ENCODE measurements around the gene RPTN. TPM values are rescaled to one million over a fixed set of nuclear protein-coding genes. Genes with fewer than 3 reads are reported as not detected.
"Not testable (repeated sequence)": the region's sequence is repeated elsewhere in the genome, so short reads cannot be mapped to it uniquely, and the experiment has no call there.

Gene RPTN
- polyA plus RNA-seq, 1 experiment: not detected

GRCh38 chr1:152153996-152154395 is 5.0 kb downstream of the RPTN start:
- H3K27me3 ChIP-seq (ENCODE audit: control insufficient read depth, insufficient read depth, low read length): no peaks in the 10 kb centered on the region
- ChIA-PET CTCF (no interaction called here), POLR2A (no interaction called here)
- H3K27ac ChIP-seq (ENCODE audit: low read depth, low read length): no peak overlapping the region
- H3K9me3 ChIP-seq (ENCODE audit: control insufficient read depth, insufficient read depth, low read length): no peaks in the 10 kb centered on the region
- no peak for TF ChIP-seq CTCF (IDR thresholded peaks at IDR 0.05; ENCODE audit: low read depth, low read length)
- no peak overlapping the region for H3K4me3 ChIP-seq (ENCODE audit: low read depth, low read length)
- DNase-seq (ENCODE audit: low read depth, low spot score): no peak

- DNase-seq (ENCODE audit: low read depth, low spot score): no peak
- Histone ChIP-seq H3K27ac (ENCODE audit: low read depth, low read length) (no peak overlapping the region), H3K9me3 (ENCODE audit: control insufficient read depth, insufficient read depth, low read length) (peaks cover 8% of the 10 kb centered on the region), H3K4me3 (ENCODE audit: low read depth, low read length) (no peak overlapping the region), H3K27me3 (ENCODE audit: control insufficient read depth, insufficient read depth, low read length) (no peaks in the 10 kb centered on the region)
- CTCF ChIA-PET: interaction anchor here (1.0 to 2.8 kb wide), 3 partner anchors 10 to 37 kb away, joined by 3 to 8 read pairs (median 3); no protein-coding TSS in a partner anchor
- TF ChIP-seq CTCF (IDR thresholded peaks at IDR 0.05; ENCODE audit: low read depth, low read length): no peak
- POLR2A ChIA-PET: no interaction called here
Observed at GRCh38 chr1:152151646-152152045, 7.4 kb downstream of the RPTN start.

GRCh38 chr1:152148981-152149380 is 10.0 kb downstream of the RPTN start:
- H3K4me3 ChIP-seq (ENCODE audit: low read depth, low read length): no peak overlapping the region
- peaks cover 2% of the 10 kb centered on the region for H3K27me3 ChIP-seq (ENCODE audit: control insufficient read depth, insufficient read depth, low read length)

GRCh38 chr1:152148051-152148450 is 11.0 kb downstream of the RPTN start:
- no peak overlapping the region for H3K4me3 ChIP-seq (ENCODE audit: low read depth, low read length)
- ChIA-PET POLR2A (no interaction called here), CTCF (no interaction called here)
- no peak overlapping the region for H3K27ac ChIP-seq (ENCODE audit: low read depth, low read length)
- DNase-seq (ENCODE audit: low read depth, low spot score): no peak
- peaks cover 2% of the 10 kb centered on the region for H3K27me3 ChIP-seq (ENCODE audit: control insufficient read depth, insufficient read depth, low read length)
- H3K9me3 ChIP-seq (ENCODE audit: control insufficient read depth, insufficient read depth, low read length): peaks cover 8% of the 10 kb centered on the region
- no peak for TF ChIP-seq CTCF (IDR thresholded peaks at IDR 0.05; ENCODE audit: low read depth, low read length)

More at GRCh38 chr1:152148981-152149380, 10.0 kb downstream of the RPTN start:
- DNase-seq (ENCODE audit: low read depth, low spot score): no peak
- H3K27ac ChIP-seq (ENCODE audit: low read depth, low read length): no peak overlapping the region
- POLR2A ChIA-PET: no interaction called here
- CTCF ChIA-PET: no interaction called here
- peaks cover 8% of the 10 kb centered on the region for H3K9me3 ChIP-seq (ENCODE audit: control insufficient read depth, insufficient read depth, low read length)
- no peak for TF ChIP-seq CTCF (IDR thresholded peaks at IDR 0.05; ENCODE audit: low read depth, low read length)

GRCh38 chr1:152145769-152146168 is 13.3 kb downstream of the RPTN start:
- H3K9me3 ChIP-seq (ENCODE audit: control insufficient read depth, insufficient read depth, low read length): peaks cover 8% of the 10 kb centered on the region
- H3K27ac ChIP-seq (ENCODE audit: low read depth, low read length): no peak overlapping the region
- POLR2A ChIA-PET: no interaction called here
- peaks cover 2% of the 10 kb centered on the region for H3K27me3 ChIP-seq (ENCODE audit: control insufficient read depth, insufficient read depth, low read length)
- H3K4me3 ChIP-seq (ENCODE audit: low read depth, low read length): no peak overlapping the region
- TF ChIP-seq CTCF (IDR thresholded peaks at IDR 0.05; ENCODE audit: low read depth, low read length): no peak
- DNase-seq (ENCODE audit: low read depth, low spot score): no peak
- CTCF ChIA-PET: interaction anchor here (1.0 kb wide), 1 partner anchor 313 kb away, joined by 4 read pairs; no protein-coding TSS in a partner anchor

GRCh38 chr1:152144674-152145183 is 14.3 kb downstream of the RPTN start:
- H3K4me3 ChIP-seq (ENCODE audit: low read depth, low read length); H3K9me3 ChIP-seq (ENCODE audit: control insufficient read depth, insufficient read depth, low read length); H3K27me3 ChIP-seq (ENCODE audit: control insufficient read depth, insufficient read depth, low read length); CTCF ChIA-PET; H3K27ac ChIP-seq (ENCODE audit: low read depth, low read length); DNase-seq (ENCODE audit: low read depth, low spot score); POLR2A ChIA-PET: not testable (repeated sequence)

Measured in AG04450 (cell line).